Ectodermal cell (in vitro differentiated cells): Measurements from ENCODE around the gene KRT6B.
"Not testable (repeated sequence)": the region's sequence is repeated elsewhere in the genome, so short reads cannot be mapped to it uniquely, and the experiment has no call there.

Experiments
- H3K27ac ChIP-seq: 2 replicates; pipeline ENCODE4 v1.7.0; 2013; ENCODE audit warnings: mild to moderate bottlenecking, low read depth, low read length; ENCODE audit not compliant: insufficient read depth, poor library complexity, severe bottlenecking
- H3K27me3 ChIP-seq: 2 replicates; pipeline ENCODE4 v1.7.0; 2013; ENCODE audit warnings: mild to moderate bottlenecking, low read length; ENCODE audit not compliant: insufficient read depth, control insufficient read depth, poor library complexity, severe bottlenecking
- H3K36me3 ChIP-seq: one replicate; pipeline ENCODE4 v1.7.0; 2013; ENCODE audit warnings: low read length; ENCODE audit not compliant: control insufficient read depth, insufficient read depth
- H3K4me1 ChIP-seq: one replicate; pipeline ENCODE4 v1.7.0; 2013; ENCODE audit warnings: low read length; ENCODE audit not compliant: control insufficient read depth, insufficient read depth
- H3K4me3 ChIP-seq: 2 replicates; pipeline ENCODE4 v1.7.0; 2013; ENCODE audit warnings: low read depth, low read length, control low read depth; ENCODE audit not compliant: insufficient read depth
- H3K9me3 ChIP-seq: 2 replicates; pipeline ENCODE4 v1.7.0; 2013; ENCODE audit warnings: mild to moderate bottlenecking, low read length, moderate library complexity; ENCODE audit not compliant: control insufficient read depth
- WGBS, 2 experiments: methylation state at CpG; one replicate each; pipeline ENCODE4 v1.1.7; 2013; ENCODE audit warnings: missing lambda C conversion rate in 2 of 2; 5-methylcytosine and 5-hydroxymethylcytosine counted together

KRT6B gene

GRCh38 chr12:52494100-52494499, 42.2 kb upstream of the KRT6B start:
- H3K4me1 ChIP-seq, result peaks cover 24% of the 10 kb centered on the region
- no peak overlapping the region for H3K4me3 ChIP-seq
- 100% methylated on average over 1 of the region's 1 CpG; no CpG with 5 or more reads in 1 of the 2 experiments for WGBS, 2 experiments
- no peaks in the 10 kb centered on the region for H3K9me3 ChIP-seq
- H3K27ac ChIP-seq, result no peak overlapping the region
- no peaks in the 10 kb centered on the region for H3K36me3 ChIP-seq
- H3K27me3 ChIP-seq, result no peaks in the 10 kb centered on the region

GRCh38 chr12:52493172-52493571, 41.2 kb upstream of the KRT6B start, which contains the start of gene KRT6A:
Gene KRT6A, minus strand, starts transcription at chr12:52493257. Its CDS starts 69 bp downstream, at chr12:52493188.
- no peaks in the 10 kb centered on the region for H3K9me3 ChIP-seq
- no peaks in the 10 kb centered on the region for H3K36me3 ChIP-seq
- H3K27ac ChIP-seq, result no peak within 1 kb of the TSS
- 95% methylated on average over 2 of the region's 2 CpGs for WGBS, 2 experiments
- peaks cover 24% of the 10 kb centered on the region for H3K4me1 ChIP-seq
- H3K4me3 ChIP-seq, result no peak within 1 kb of the TSS
- H3K27me3 ChIP-seq, result no peaks in the 10 kb centered on the region

- H3K4me3 ChIP-seq, H3K27ac ChIP-seq, H3K27me3 ChIP-seq, H3K36me3 ChIP-seq, H3K9me3 ChIP-seq: not testable (repeated sequence)
- peaks cover 24% of the 10 kb centered on the region for H3K4me1 ChIP-seq
- WGBS, 2 experiments, result 93 to 96% methylated on average over 5 of the region's 6 CpGs
Observed at GRCh38 chr12:52492405-52492804, 40.5 kb upstream of the KRT6B start.

- not testable (repeated sequence) for H3K27ac ChIP-seq, H3K4me3 ChIP-seq, H3K9me3 ChIP-seq, H3K36me3 ChIP-seq, H3K27me3 ChIP-seq
- H3K4me1 ChIP-seq, result peaks cover 16% of the 10 kb centered on the region
- 94 to 95% methylated on average over 8 of the region's 8 CpGs for WGBS, 2 experiments
Observed at GRCh38 chr12:52491495-52491894, 39.5 kb upstream of the KRT6B start.

GRCh38 chr12:52488736-52489135, 36.8 kb upstream of the KRT6B start:
- Histone ChIP-seq H3K4me3 (no peak overlapping the region), H3K27me3 (no peaks in the 10 kb centered on the region), H3K36me3 (no peaks in the 10 kb centered on the region), H3K27ac (no peak overlapping the region), H3K9me3 (no peaks in the 10 kb centered on the region), H3K4me1 (no peaks in the 10 kb centered on the region)

GRCh38 chr12:52487744-52488443, 35.9 kb upstream of the KRT6B start:
- H3K4me1 ChIP-seq, H3K9me3 ChIP-seq, H3K4me3 ChIP-seq, H3K27me3 ChIP-seq, H3K27ac ChIP-seq, H3K36me3 ChIP-seq: not testable (repeated sequence)
- WGBS, 2 experiments, result 91 to 93% methylated on average over 13 to 15 of the region's 15 CpGs

- WGBS, 2 experiments, result 29 to 80% methylated on average over 1 of the region's 1 CpG
- Histone ChIP-seq H3K27ac (no peak overlapping the region), H3K4me3 (no peak overlapping the region), H3K9me3 (no peaks in the 10 kb centered on the region), H3K27me3 (no peaks in the 10 kb centered on the region), H3K36me3 (no peaks in the 10 kb centered on the region), H3K4me1 (no peaks in the 10 kb centered on the region)
Observed at GRCh38 chr12:52487211-52487610, 35.3 kb upstream of the KRT6B start.

GRCh38 chr12:52486166-52487105, 34.5 kb upstream of the KRT6B start:
- Histone ChIP-seq H3K36me3 (no peaks in the 10 kb centered on the region), H3K4me1 (no peaks in the 10 kb centered on the region), H3K4me3 (no peak overlapping the region), H3K9me3 (no peaks in the 10 kb centered on the region), H3K27ac (no peak overlapping the region), H3K27me3 (no peaks in the 10 kb centered on the region)
- WGBS, 2 experiments, result 92 to 95% methylated on average over 4 to 5 of the region's 5 CpGs

- Histone ChIP-seq H3K9me3 (no peaks in the 10 kb centered on the region), H3K27me3 (no peaks in the 10 kb centered on the region), H3K27ac (no peak overlapping the region), H3K4me1 (no peaks in the 10 kb centered on the region), H3K4me3 (no peak overlapping the region), H3K36me3 (no peaks in the 10 kb centered on the region)
- WGBS, 2 experiments, result 49 to 56% methylated on average over 3 of the region's 3 CpGs
Observed at GRCh38 chr12:52480073-52480472, 28.1 kb upstream of the KRT6B start.

- WGBS, 2 experiments, result 75 to 83% methylated on average over 2 of the region's 2 CpGs
- Histone ChIP-seq H3K36me3 (no peaks in the 10 kb centered on the region), H3K9me3 (no peaks in the 10 kb centered on the region), H3K27ac (no peak overlapping the region), H3K27me3 (no peaks in the 10 kb centered on the region), H3K4me1 (no peaks in the 10 kb centered on the region), H3K4me3 (no peak overlapping the region)
Observed at GRCh38 chr12:52477651-52478050, 25.7 kb upstream of the KRT6B start.
